OCI-LY3 (cell line): ENCODE results near the gene NRXN3.

Experiments
- H2AFZ ChIP-seq: fragments of 200-600, 300-600 bp; shearing (Covaris generic); 2 replicates; pipeline ENCODE4 v1.6.0; 2014; ENCODE audit warnings: antibody characterized with exemption, low read depth, low read length
- H3K27ac ChIP-seq: fragments of 200-600, 300-600 bp; sonication (generic); 2 replicates; pipeline ENCODE4 v1.5.1; 2014; ENCODE audit warnings: mild to moderate bottlenecking, low read length, moderate library complexity, mixed read lengths
- H3K27me3 ChIP-seq: fragments of 200-600, 300-600 bp; sonication (generic); 2 replicates; pipeline ENCODE4 v1.6.1; 2014; ENCODE audit warnings: low read depth, low read length, mixed read lengths
- H3K36me3 ChIP-seq: fragments of 200-600, 300-600 bp; sonication (generic); replicated peaks from 2 replicates; pipeline ENCODE3; 2014; ENCODE audit warnings: low read depth, low read length, mixed read lengths
- H3K4me1 ChIP-seq: fragments of 300-600, 200-600 bp; sonication (generic); 2 replicates; pipeline ENCODE4 v1.6.1; 2014; ENCODE audit warnings: low read length, mixed read lengths
- H3K4me2 ChIP-seq: fragments of 200-600, 300-600 bp; sonication (generic); 2 replicates; pipeline ENCODE4 v1.6.1; 2014; ENCODE audit warnings: low read length, mixed read lengths
- H3K4me3 ChIP-seq: fragments of 300-600, 200-600 bp; sonication (generic); 2 replicates; pipeline ENCODE4 v1.5.1; 2014; ENCODE audit warnings: antibody characterized with exemption, mild to moderate bottlenecking, low read length, moderate library complexity
- H3K79me2 ChIP-seq: fragments of 300-600, 200-600 bp; shearing (Covaris generic); 2 replicates; pipeline ENCODE4 v1.6.1; 2014; ENCODE audit warnings: mild to moderate bottlenecking, low read length, mixed read lengths
- H3K9ac ChIP-seq: fragments of 300-600, 200-600 bp; shearing (Covaris generic); 2 replicates; pipeline ENCODE4 v1.6.0; 2014; ENCODE audit warnings: mild to moderate bottlenecking, low read length, moderate library complexity
- H3K9me3 ChIP-seq: fragments of 200-600, 300-600 bp; shearing (Covaris generic); 2 replicates; pipeline ENCODE4 v1.6.1; 2014; ENCODE audit warnings: low read length, mixed read lengths; ENCODE audit not compliant: insufficient read depth
- H4K20me1 ChIP-seq: fragments of 200-600, 300-600 bp; sonication (generic); 2 replicates; pipeline ENCODE4 v1.6.1; 2016; ENCODE audit warnings: low read length, mixed read lengths; ENCODE audit not compliant: insufficient read depth
- EZH2phosphoT487 ChIP-seq: fragments of 200-600 bp; shearing (Covaris generic); IDR thresholded peaks from 2 replicates; pipeline ENCODE4 v1.6.1; 2018; ENCODE audit warnings: antibody characterized with exemption, mixed run types, low read depth
- TF ChIP-seq, protein P1 (sequence below): fragments of 200-600, 300-600 bp; sonication (generic); IDR thresholded peaks from 2 replicates; pipeline ENCODE4 v1.5.1; 2014; ENCODE audit warnings: antibody characterized with exemption, low read length, low read depth

Gene NRXN3

DNA sequence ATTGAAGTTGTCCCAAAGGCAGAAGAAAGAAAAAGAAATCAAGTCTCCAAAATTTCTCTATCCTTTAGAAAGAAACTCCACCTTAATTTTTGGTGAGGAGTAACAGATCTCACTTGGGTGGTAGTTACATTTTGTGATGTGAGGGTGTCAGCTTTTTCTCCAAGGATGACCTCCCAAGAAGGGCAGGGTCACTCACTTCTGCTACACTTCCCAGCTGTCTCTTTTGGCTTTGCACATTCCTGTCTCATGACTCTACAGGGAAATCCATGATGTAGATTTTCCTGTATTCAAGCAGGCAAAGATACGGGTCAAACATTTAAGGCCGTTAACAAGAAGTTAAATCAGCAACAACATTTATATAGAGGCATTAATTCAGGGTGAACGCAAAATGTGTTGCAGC lies 1016.4 kb downstream of the NRXN3 start:
- H3K9me3 ChIP-seq: no peaks in the 10 kb centered on the region
- TF ChIP-seq EZH2phosphoT487: no peak
- TF ChIP-seq, protein P1, sequence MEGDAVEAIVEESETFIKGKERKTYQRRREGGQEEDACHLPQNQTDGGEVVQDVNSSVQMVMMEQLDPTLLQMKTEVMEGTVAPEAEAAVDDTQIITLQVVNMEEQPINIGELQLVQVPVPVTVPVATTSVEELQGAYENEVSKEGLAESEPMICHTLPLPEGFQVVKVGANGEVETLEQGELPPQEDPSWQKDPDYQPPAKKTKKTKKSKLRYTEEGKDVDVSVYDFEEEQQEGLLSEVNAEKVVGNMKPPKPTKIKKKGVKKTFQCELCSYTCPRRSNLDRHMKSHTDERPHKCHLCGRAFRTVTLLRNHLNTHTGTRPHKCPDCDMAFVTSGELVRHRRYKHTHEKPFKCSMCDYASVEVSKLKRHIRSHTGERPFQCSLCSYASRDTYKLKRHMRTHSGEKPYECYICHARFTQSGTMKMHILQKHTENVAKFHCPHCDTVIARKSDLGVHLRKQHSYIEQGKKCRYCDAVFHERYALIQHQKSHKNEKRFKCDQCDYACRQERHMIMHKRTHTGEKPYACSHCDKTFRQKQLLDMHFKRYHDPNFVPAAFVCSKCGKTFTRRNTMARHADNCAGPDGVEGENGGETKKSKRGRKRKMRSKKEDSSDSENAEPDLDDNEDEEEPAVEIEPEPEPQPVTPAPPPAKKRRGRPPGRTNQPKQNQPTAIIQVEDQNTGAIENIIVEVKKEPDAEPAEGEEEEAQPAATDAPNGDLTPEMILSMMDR: no peak
- H3K9ac ChIP-seq: no peak overlapping the region
- no peaks in the 10 kb centered on the region for H3K36me3 ChIP-seq
- H3K27me3 ChIP-seq: no peaks in the 10 kb centered on the region
- H3K27ac ChIP-seq: no peak overlapping the region
- H3K4me3 ChIP-seq: no peak overlapping the region
- no peak overlapping the region for H3K4me2 ChIP-seq
- no peaks in the 10 kb centered on the region for H3K79me2 ChIP-seq
- H2AFZ ChIP-seq: no peak overlapping the region
- no peaks in the 10 kb centered on the region for H3K4me1 ChIP-seq
- H4K20me1 ChIP-seq: no peaks in the 10 kb centered on the region

DNA sequence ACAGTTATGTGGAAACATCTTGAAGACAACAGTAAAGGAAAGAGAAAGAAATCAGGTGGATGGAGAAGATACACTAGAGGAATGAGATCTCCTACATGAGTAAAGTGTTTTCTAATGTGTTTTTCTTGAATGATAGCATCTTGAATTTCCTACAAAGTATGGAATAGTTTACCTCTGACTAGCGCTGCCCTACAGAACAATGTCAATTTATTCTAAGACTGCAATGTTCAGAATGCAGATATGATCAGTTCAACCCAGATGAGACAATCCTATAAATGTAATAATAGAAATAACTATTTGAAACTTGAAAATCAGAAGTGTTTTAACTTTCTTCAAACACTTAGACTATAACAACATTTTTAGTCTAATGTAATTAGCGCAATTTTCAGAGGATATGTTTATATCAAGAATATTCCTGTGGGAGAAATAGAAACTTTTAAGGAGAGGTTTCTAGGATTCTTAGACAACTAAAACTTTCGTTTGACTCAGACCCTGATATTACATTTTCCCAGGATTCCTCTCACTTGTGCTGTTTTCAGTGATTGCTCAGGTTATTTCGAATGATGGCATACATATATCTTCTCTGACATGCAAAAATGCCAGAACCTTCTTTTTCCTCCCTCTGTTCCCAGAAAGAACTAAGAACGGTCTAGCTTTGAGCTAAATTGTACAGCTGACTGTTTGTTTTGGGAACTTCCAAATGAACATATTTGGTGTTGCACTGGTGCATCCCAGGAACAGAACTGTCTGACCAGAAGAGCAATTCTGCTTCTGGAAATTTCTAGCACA lies 1023.7 kb downstream of the NRXN3 start:
- no peaks in the 10 kb centered on the region for H3K36me3 ChIP-seq
- TF ChIP-seq, protein P1: no peak
- no peak for TF ChIP-seq EZH2phosphoT487
- no peak overlapping the region for H3K4me2 ChIP-seq
- no peak overlapping the region for H3K9ac ChIP-seq
- no peak overlapping the region for H2AFZ ChIP-seq
- H3K4me3 ChIP-seq: no peak overlapping the region
- no peak overlapping the region for H3K27ac ChIP-seq
- no peaks in the 10 kb centered on the region for H3K79me2 ChIP-seq
- H3K4me1 ChIP-seq: no peaks in the 10 kb centered on the region
- H3K9me3 ChIP-seq: no peaks in the 10 kb centered on the region
- H3K27me3 ChIP-seq: no peaks in the 10 kb centered on the region
- no peaks in the 10 kb centered on the region for H4K20me1 ChIP-seq

DNA sequence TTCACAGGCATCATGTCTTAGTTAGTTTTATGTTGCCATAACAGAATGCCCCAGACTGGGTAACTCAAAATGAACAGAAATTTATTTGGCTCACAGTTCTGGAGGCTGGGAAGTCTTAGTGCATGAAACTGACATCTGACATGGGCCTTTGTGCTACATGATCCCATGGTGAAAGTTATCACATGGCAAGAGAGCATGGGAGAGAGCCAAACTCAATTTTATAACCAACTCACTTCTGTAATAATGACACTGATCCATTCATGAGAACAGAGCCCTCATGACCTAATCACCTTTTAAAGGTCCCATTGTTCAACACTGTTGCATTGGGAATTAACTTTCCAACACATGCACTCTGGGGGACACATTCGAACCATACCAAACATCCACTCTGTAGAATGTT lies 1026.0 kb downstream of the NRXN3 start:
- Histone ChIP-seq H3K27ac (no peak overlapping the region), H3K4me1 (no peaks in the 10 kb centered on the region), H3K4me2 (no peak overlapping the region), H3K27me3 (no peaks in the 10 kb centered on the region), H3K36me3 (no peaks in the 10 kb centered on the region), H3K9ac (no peak overlapping the region), H4K20me1 (no peaks in the 10 kb centered on the region), H3K79me2 (no peaks in the 10 kb centered on the region), H2AFZ (no peak overlapping the region), H3K9me3 (no peaks in the 10 kb centered on the region), H3K4me3 (no peak overlapping the region)
- TF ChIP-seq, protein P1: no peak
- no peak for TF ChIP-seq EZH2phosphoT487

DNA sequence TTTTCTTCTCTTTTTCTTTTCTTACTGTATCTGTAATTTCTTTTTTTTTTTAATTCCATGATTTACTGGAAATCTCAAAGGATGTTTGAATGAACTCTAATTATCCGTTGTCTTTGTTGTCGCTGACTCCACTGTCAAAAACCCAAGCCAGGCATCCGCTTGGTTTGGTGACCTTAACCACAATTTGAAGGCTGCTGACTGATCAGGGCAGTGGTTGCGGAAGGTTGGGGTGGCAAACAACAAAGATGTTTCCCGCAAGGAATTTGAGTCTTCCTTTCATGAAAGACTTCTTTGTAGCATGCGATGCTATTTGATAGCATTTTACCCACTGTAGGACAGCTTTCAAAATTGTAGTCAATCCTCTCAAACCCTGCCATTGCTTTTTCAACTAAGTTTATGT lies 1027.3 kb downstream of the NRXN3 start:
- no peaks in the 10 kb centered on the region for H3K79me2 ChIP-seq
- H4K20me1 ChIP-seq: no peaks in the 10 kb centered on the region
- no peaks in the 10 kb centered on the region for H3K9me3 ChIP-seq
- H3K9ac ChIP-seq: no peak overlapping the region
- no peaks in the 10 kb centered on the region for H3K27me3 ChIP-seq
- TF ChIP-seq, protein P1: no peak
- no peak for TF ChIP-seq EZH2phosphoT487
- no peak overlapping the region for H3K4me3 ChIP-seq
- no peaks in the 10 kb centered on the region for H3K4me1 ChIP-seq
- no peak overlapping the region for H2AFZ ChIP-seq
- H3K36me3 ChIP-seq: no peaks in the 10 kb centered on the region
- H3K4me2 ChIP-seq: no peak overlapping the region
- H3K27ac ChIP-seq: no peak overlapping the region
